OCI-M2 (cell line): Measurements from ENCODE around the gene LGI1.

Experiments used
- DNase-seq: peaks from one replicate; lab custom pipeline; 2025; ENCODE audit not compliant: unreplicated experiment; lab: John Stamatoyannopoulos, UW

Gene LGI1

DNA sequence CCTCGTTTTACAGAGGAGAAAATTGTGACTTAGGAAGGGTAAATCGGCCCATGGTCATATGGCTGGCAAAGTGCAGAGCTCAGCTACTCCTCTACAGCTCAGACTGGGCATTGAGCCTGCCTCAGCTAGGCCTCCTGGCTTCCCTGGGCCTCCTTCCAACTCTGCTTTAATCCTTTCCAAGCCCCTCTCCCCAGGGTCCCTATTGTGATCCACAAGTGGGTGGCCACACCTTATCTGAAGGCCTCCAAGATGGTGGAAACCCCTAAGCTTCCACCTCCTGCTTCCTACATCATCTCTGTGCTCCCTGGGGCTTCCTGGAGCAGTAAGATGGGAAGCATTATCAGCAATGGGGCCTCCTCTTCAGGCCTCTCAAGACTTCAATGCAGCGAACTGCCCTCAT lies 3.0 kb upstream of the LGI1 start:
- DNase-seq: no peak

DNA sequence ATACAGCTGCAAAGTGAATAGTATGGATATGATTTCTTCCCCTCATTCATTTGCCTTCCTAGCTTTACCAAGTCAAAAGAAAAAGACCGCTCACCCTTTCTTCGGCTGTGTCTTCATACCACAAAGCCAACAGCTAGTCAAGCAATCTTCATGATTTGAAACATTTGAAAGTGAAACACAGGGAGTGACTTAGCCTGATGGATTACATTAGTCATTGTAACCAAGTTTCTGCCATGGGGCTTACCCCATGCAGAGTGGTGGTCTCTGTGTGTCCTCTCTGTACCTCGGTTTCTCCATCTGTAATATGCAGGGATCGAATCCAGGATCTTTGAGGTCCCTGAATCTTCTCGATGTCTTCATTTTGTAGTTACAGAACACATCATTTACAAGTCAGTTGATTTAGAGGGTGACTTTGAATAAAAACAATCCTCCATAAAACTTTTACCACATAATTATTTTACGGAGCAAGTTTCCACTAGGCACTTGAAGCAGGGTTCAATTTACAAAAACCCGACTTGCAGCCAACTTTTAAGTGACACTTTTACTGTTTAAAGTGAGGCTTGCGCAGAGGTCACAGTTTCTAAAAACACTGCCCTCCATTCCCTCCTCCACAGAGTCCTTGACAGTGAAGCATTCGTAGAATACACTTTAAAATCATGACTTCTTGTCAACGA lies 2.2 kb upstream of the LGI1 start:
- no peak for DNase-seq

DNA sequence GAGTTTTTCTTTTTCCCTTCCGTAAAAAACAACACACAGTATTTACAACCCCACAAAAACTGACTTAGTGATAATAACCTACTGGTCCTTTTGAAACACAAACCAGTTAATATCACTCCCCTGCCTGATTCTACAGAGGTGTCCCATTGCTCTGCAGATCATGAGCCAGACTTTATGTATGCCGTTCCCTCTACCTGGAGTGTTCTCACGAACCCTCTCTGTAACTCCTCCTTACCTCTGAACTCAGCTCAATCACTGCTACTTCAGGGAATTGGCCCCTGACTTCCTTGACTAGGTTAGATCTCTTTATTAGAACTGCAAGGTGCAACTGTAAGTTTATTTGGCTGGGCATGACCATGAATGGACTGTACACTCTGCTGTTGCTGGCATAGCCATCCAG lies 1.6 kb upstream of the LGI1 start:
- DNase-seq: no peak

DNA sequence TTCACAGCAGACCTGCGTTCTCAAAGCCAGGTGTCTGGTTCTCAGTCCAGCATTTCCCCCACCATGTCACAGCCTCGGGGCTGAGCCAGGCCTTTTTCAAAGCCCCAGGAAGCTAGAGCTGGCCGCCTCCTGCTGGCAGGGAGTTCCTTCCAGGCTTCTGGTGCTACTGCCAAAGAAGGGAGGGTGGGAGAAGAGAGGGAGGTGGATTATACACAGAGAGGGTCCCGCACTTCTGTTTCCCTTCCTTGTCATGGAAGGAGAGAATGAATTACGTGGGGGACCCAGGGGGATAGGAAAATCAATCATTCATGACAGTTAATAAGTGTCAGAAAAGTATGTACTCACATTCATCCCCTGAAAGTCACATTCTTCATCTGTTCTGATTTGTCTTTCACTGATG lies 600 bp upstream of the LGI1 start:
- DNase-seq: no peak

DNA sequence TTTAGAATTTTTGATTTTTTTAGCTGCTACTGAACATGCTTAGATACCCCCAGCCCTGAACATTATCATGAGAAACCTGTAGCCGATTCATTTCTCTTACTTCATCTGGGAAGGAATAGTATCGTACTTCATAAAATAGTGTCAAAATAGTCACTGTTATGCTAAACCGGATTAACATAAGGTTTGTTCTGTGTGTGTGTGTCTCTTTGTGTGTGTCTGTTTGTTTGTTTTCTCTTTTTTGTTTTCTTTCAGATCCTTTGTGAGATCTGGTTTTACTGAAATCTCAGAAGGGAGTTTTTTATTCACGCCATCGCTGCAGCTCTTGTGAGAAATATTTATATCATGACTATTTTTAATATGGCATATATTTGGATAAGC lies 761 bp downstream of the LGI1 start:
- no peak for DNase-seq

DNA sequence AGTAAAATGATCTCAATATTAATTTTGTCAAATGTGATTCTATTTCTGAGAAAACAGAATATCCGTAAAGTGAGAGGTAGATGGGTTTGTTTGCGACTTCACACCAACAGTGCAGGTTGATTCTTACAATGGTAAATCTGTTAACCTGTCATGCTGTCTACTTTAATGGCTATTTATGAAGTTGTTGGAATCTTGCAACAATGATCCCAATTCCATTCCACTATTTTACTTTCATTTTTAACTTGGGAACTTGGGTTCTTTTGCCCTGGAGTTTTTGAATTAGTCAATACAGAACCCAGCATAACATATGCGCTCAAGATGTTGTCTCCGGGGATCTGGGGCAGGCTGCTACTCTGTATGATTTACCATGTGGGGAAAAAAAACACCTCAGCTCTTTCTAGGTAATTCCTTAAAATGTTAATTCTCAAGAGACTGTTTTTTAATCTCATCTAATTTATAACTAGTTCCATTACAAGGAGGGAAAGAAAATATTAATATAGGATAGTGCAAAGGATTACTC lies 1.2 kb downstream of the LGI1 start:
- DNase-seq: no peak

DNA sequence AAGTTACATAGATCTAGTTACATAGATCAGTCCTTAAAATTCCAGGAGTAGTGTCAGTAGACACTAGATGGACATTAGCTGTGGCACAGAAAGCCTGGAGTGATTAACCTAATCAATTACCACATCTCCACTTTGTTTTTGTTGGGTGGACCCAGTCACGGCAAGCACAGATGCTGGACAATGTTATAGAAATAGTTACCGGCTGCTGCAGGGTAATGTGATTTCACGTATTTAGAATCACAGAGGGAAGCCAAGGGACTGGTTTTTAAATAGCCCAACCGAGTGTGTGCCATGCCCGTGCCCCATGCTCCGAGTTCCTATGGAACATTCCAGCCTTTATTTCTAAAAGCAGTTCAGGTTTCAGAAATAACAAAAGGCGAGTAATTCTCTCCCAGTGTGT lies 2.8 kb downstream of the LGI1 start:
- no peak for DNase-seq

DNA sequence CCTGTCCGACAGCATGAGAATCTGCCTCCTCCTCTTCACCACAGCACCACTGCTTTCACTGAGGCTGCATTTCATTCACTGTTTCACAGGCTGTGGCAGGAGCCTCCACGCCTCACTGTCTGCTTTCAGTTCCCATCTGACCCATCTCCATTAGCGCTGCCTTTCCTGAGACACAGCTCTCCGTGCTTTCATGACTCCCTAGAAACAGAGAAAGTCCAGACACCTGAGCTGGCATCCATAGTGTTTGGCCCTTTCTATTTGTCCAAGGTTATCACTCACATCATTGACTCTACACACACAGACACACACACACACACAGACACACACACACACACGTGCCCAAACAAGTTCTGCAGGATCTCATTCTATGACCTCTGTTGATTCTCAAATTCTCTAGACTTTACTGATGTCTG lies 5.2 kb downstream of the LGI1 start:
- DNase-seq: no peak

DNA sequence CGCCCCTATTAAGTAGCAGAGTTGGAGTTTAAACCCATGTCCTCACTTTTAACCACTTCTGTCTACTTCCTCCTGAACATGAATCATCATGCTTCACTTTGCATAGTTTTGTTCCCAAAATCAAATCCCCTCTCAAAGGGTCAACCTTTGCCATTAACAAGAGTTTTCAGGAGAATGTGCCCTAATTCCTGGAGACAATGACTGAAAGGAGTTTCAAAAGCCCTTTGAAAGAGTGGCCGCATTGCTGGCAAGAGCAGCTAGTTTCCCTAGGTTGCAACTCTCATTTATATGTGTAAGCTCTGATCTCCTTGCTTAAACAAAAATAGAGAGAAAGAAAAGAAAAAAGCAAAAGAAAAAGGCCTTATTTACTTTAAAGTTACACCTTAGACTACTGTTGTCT lies 9.2 kb downstream of the LGI1 start:
- no peak for DNase-seq

DNA sequence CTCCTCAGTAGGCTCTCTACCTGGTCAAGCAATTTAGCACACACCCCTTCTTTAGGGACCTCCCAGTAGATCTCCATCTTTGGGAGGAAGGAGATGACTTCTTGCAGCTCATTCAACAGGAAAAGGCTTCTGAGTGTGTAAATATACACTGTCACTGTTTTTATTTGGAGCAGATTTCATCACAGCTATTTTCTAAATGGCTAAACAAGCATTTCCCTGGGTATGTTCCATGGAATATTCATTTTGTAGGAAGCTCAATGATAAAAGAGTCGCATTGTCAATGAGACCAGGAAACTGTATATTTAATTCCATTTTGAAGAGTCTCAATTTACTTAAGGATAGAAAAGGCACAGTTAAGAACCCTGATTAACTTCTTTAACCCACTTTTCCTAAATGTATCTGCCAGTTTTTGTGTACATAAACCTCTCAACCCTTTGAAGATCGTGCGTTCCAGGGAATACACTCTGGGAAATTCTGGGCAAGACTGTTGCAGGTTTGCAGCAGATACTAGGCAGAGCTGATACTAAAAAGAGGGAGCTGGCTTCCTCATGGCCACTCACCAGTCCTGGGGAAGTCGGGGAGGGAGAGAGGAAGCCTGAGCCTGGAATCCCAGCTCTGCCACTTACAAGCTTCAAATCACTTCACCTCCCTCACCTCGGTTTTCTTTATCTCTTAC lies 10.1 kb downstream of the LGI1 start:
- no peak for DNase-seq

DNA sequence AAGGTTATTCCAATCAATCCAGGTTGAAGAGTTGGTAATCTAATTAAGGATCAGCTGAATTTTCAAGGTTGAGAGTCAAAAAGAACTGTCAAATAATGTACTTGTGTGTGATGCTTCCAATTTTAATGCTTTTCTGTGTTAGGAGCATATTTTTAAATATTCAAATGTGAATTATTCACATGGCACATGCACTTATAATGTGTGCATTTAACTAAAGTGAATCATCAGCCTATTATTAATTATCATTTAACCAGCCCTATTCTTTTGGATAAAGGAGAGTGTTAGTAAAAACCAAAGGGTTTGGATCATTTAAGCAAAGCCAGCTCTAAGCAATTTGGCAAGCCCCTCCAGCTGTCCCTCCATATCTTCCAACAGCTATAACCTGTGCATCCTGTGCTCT lies 11.2 kb downstream of the LGI1 start:
- no peak for DNase-seq

DNA sequence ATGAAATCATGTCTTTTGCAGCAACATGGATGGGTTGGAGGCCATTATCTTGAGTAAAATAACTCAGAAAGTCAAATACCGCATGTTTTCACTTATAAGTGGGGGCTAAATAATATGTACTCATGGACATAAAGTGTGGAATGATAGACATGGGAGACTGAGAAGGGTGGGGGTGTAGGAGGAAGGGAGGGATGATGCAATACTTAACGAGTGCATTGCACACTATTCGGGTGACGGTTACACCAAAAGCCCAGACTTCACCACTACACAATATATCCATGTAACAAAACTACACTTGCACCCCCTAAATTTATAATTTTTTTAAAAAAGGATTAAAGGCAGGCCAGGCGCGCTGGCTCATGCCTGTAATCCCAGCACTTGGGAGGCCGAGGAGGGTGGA lies 13.6 kb downstream of the LGI1 start:
- no peak for DNase-seq

DNA sequence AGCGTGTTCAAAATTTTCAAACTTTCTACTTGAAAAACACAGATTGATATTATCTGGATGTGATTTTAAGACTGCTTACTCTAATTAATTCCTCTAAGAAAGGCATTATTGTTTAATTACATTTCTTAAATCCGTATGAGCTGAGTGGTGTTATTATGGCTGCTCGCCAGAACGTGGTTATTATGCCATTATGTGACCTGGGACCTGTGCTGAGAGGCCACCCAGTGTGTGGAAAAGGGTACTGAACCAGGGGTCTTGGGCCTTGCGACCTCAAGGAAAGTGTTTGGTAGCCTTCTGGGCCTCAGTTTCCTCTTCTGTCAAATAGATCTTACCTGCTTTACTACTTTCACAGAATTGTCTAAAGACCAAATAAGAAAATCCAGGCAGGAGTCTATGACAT lies 15.4 kb downstream of the LGI1 start:
- no peak for DNase-seq

DNA sequence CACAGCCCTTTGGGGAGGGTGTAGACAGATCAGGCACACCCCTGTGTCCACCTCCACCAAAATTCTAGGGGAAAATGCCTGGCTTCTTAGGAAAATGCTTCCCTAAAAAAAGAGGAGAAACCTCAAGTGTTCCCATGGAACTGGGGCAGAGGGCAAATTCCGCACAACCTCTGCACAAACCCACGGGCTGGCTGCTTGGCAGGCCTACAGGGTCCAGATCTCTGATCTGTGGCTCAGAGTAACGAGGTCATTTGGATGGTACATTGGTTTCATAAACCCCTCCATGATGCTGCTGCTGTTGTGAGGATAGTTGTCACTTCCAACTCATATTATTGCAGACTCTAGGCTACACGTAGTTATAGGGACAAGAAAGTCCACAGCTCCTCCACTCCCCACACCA lies 16.0 kb downstream of the LGI1 start:
- DNase-seq: no peak

DNA sequence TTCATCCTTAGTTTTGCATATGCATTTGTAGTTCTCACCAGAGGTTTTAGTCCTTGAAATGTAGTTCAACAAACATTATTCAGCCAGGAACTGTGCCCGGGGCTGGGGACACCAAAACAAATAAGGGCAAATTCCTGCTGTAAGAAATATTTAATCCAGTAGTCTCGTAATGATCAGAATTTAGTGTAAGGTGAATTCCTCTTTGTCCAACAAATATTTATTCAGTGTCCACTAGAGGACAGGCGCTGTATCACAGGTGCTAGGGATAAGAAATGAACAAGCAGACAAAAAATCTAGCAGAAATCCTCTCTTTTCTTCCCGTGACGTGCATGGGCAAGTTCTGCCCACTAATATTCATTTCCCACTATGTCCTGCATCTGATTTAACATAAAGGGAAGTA lies 17.6 kb downstream of the LGI1 start:
- no peak for DNase-seq

DNA sequence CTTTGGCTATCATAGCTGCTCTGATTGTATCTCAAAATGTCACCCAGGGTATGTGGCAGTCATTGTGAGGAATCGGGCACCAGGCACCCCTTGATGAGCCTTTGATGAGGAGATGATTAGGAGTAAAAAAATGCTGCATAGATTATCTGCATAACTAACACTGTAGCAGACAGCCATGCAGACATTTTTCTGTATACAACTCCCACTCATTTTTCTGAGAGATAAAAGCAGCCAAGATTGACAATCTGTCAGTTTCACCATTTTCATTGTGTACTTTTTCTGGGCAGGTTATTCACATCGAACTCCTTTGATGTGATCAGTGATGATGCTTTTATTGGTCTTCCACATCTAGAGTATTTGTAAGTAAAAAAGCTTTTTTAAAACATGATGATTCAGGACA lies 19.4 kb downstream of the LGI1 start:
- DNase-seq: no peak

DNA sequence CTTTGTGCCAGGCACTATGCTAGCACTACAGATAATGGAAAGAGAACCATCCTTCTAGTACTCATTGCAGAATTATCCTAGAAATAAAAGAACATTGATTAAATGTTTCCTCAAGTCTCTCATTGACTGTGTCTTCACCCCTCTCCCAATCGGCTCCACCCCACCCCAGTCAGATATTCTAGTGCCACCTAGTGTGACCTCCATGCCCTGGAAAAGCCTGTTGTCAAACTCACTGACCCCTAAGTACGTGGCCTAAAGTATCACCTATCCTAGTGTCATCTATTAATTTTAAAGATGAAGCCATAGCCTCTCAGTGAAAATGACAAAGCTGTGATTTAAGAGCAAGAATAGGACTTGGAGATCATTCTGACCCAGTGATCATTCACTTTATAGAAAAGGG lies 26.3 kb downstream of the LGI1 start:
- DNase-seq: no peak

DNA sequence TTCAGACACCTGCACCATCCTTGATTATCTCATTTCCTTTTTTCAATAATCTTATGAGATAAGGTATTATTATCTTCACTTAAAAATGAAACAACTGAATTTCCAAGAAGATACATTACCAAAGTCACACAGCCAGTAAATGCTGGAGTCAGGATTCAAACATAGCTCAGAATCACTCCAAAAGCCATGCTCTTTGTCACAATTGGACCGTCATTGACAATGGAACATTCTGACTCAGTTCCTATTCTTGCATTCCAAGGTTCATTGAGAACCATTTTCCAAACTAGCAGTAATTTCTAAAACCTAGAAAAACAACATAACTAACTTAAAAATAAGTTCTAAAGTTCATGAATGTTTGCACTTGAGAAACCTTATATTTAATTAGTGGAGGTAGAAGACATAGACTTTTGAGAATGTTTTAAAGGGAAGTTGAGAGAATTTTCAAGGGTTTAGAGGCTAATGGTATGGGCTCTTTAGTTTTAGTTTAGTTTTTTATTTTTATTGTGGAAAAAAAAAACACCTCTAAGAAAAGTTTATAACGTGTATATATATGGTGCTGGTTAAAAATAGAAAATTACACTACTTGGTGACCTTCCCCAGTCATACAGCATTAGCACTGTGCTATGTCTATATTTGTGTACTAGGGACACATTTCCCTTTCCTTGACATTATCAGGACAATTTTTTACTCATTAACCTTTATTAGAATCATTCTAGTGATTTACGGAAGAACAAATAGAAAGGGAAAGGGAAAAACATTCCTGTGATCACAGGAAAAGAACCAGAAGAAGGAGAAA lies 30.9 kb downstream of the LGI1 start:
- no peak for DNase-seq

DNA sequence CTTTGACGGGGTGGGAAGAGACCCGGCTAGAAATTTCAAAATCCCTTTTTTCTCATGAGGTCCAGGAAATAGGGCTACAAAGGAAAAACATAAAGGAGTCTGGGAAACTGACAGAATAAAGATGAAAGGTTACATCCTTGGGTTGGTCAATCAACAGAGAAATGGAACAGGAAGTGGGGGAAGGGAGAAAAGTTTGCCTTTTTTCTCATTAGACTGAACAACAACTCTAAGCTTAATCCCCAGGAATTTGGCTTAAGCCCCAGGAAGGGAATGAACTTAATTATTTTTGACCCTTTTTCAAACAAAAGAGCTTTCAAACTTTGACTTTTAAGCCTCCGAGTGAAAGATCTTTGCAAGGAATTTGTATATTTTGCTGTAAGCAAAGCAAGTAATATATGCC lies 32.7 kb downstream of the LGI1 start:
- no peak for DNase-seq

DNA sequence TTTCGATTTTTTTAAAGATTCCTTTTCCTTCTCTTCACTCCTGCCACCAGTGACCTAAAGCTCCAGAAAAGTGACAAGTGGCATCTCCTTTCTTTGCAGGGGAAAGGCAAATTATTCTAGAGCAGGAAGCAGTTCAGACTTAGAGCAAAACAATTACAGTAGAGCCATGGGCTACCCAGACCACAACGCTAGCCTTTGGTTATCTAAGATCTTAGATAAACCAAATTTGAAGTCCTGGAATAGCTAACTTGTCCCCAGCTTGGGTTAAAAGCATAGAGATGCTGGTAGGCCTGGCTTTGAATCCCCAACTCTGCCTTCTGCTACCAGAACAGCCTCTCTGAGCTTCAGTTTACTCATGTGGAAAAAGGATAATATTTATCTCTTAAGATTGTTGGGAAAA lies 38.4 kb downstream of the LGI1 start:
- DNase-seq: no peak

DNA sequence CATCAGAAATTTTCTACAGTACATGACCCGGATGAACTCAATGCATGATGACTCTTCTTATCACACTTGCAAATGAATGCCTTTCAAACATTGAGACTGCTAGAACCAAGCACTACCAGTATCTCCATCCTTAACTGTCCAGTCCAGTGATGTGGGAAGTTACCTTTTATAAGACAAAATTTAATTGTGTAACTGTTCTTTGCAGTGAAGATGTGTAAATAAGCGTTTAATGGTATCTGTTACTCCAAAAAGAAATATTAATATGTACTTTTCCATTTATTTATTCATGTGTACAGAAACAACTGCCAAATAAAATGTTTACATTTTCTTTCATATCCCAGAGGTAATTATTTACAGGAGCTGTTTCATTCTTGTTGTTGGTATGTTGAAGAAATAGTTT lies 40.1 kb downstream of the LGI1 start:
- DNase-seq: no peak

DNA sequence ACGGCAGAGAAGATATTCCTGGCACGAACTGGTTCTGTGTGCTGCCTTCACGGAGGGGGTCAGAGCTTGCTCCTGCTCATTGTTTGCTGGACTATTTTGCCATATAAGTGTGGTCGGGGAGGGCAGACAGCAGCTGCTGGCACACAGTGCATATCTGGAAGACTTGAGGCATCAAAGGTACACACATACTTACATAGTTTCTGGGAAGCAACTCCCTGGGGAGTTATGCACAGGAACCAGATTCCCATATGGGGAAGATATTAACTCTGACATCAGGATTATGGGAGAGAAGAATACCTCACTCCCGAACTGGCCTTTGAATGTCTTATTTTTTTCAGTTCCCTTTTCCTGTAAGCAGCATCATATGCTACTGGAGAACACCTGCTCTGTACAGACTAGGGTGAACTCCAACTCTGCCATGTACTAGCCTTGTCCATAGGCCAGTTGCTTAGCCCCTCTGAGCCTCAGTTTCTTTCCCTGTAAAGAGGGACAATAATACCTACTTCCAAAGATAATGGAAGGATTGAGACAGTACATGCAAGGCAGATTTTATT lies 41.5 kb downstream of the LGI1 start:
- no peak for DNase-seq
